ENCODE results near the gene ZNF705A.
"Not testable (repeated sequence)": the region's sequence is repeated elsewhere in the genome, so short reads cannot be mapped to it uniquely, and the experiment has no call there.

ZNF705A gene

GRCh38 chr12:8228607-8229006, 71.8 kb downstream of the ZNF705A start:
- not testable (repeated sequence) for H3K36me3 ChIP-seq (ENCODE audit: control insufficient read depth, insufficient read depth, low read length); H3K9me3 ChIP-seq (ENCODE audit: control insufficient read depth, insufficient read depth, low read depth, low read length); H3K9ac ChIP-seq (ENCODE audit: low read length); H3K27me3 ChIP-seq (ENCODE audit: control insufficient read depth, insufficient read depth, low read length); H3K27ac ChIP-seq (ENCODE audit: low read depth, low read length); H3K4me1 ChIP-seq (ENCODE audit: control insufficient read depth, insufficient read depth, low read length); H3K4me3 ChIP-seq (ENCODE audit: low read depth, low read length)

GRCh38 chr12:8229486-8229885, 72.7 kb downstream of the ZNF705A start:
- H3K4me3 ChIP-seq (ENCODE audit: low read depth, low read length); H3K4me1 ChIP-seq (ENCODE audit: control insufficient read depth, insufficient read depth, low read length); H3K9ac ChIP-seq (ENCODE audit: low read length); H3K36me3 ChIP-seq (ENCODE audit: control insufficient read depth, insufficient read depth, low read length); H3K27ac ChIP-seq (ENCODE audit: low read depth, low read length); H3K27me3 ChIP-seq (ENCODE audit: control insufficient read depth, insufficient read depth, low read length); H3K9me3 ChIP-seq (ENCODE audit: control insufficient read depth, insufficient read depth, low read depth, low read length): not testable (repeated sequence)
